Coronary artery (tissue), 2 donors: ENCODE results near the gene CDKN2AIP.
"Not testable (repeated sequence)": the region's sequence is repeated elsewhere in the genome, so short reads cannot be mapped to it uniquely, and the experiment has no call there.

Source experiments
- DNase-seq: peaks from one replicate; pipeline ENCODE4 v3.0.0-alpha.2; 2017; ENCODE audit warnings: low spot score
- H3K27ac ChIP-seq, 2 donors: fragments of 200-600 bp; sonication (generic); one replicate each; pipeline ENCODE4 v1.5.1; 2016 to 2019
- H3K4me3 ChIP-seq: fragments of 200-600 bp; sonication (generic); 2 replicates; pipeline ENCODE4 v1.5.1; 2016; ENCODE audit warnings: mild to moderate bottlenecking, moderate library complexity
- CTCF ChIP-seq: fragments of 200-600 bp; sonication (generic); IDR thresholded peaks from one replicate; pipeline ENCODE4 v1.5.1; 2019; ENCODE audit warnings: antibody characterized with exemption

The CDKN2AIP gene

DNA sequence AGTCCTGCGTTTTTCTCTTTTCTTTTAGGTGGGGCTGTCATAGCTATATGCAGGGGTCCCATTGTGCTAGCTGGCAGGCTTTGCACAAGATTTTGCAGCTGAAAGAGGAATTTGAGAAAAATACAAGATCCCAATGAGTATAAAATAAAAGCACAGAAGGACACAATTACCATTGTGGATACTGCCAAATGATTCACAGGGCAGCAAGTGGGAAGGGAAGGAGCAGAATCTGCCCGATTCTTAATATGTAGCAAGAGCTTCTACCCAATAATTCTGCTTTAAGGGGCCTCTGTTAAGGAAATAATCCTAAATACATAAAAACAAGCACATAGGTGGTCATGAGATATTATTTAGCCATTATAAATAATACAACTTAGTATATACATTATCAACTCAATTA lies 34.5 kb downstream of the CDKN2AIP start:
- TF ChIP-seq CTCF = no peak
- H3K27ac ChIP-seq = no peak overlapping the region
- DNase-seq = no peak
- H3K4me3 ChIP-seq = no peak overlapping the region

DNA sequence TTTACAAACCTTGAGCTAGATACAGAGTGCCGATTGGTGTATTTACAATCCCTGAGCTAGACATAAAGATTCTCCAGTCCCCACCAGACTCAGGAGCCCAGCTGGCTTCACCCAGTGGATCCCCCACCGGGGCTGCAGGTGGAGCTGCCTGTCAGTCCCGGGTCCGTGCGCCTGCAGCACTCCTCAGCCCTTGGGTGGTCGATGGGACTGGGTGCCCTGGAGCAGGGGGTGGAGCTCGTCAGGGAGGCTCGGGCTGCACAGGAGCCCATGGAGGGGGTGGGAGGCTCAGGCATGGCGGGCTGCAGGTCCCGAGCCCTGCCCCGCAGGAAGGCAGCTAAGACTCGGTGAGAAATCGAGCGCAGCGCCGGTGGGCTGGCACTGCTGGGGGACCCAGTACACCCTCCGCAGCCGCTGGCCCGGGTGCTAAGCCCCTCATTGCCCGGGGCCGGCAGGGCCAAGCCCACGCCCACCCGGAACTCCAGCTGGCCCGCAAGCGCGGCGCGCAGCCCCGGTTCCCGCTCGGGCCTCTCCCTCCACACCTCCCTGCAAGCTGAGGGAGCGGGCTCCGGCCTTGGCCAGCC lies 38.2 kb downstream of the CDKN2AIP start:
- H3K4me3 ChIP-seq, H3K27ac ChIP-seq, DNase-seq: not testable (repeated sequence)

DNA sequence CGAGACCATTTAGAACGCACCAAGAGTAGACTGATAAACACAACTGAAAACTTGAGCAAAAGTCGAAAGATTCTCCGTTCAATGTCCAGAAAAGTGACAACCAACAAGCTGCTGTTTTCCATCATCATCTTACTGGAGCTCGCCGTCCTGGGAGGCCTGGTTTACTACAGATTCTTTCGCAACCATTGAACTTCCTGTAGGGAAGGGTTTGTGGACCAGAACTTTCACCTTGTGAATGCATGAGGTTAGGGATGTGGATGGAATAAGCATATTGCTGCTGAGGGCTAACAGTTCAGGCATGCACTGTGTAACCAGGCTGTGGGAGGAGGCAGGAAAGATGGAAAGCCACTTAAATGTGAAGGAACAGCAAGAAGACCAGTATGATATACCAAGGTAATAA lies 39.6 kb downstream of the CDKN2AIP start:
- Histone ChIP-seq H3K27ac (no peak overlapping the region), H3K4me3 (no peak overlapping the region)
- DNase-seq = no peak
- TF ChIP-seq CTCF = no peak

DNA sequence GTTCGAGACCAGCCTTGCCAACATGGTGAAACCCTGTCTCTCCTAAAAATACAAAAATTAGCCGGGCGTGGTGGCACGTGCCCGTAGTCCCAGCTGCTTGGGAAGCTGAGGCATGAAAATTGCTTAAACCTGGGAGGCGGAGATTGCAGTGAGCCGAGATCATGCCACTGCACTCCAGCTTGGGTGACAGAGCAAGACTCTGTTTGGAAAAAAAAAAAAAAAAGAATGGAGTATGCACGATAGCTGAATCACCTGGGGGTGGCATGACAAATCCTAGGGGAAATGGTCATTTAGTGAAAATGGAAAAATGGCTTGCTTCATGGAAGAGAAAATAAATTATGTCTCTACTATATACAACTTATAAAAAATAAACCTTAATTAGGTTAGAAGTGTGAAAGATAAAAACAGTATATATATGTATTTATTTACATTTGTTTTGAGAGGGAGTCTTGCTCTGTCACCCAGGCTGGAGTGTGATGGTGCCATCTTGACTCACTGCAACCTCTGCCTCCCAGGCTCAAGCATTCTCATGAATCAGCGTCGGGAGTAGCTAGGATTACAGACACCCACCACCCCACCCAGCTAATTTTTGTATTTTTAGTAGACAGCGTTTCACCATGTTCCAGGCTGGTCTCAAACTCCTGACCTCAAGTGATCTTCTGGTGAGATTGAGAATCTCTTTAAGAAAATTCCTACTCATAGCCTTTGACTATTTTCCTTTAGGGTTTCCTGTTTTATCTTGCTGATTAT lies 41.1 kb downstream of the CDKN2AIP start:
- DNase-seq = no peak
- H3K27ac ChIP-seq = no peak overlapping the region
- TF ChIP-seq CTCF = no peak
- no peak overlapping the region for H3K4me3 ChIP-seq

- no peak for TF ChIP-seq CTCF
- no peak overlapping the region for H3K27ac ChIP-seq
Measured at GRCh38 chr4:183492791-183493222, 48.4 kb downstream of the CDKN2AIP start.

GRCh38 chr4:183493246-183493645 lies 48.8 kb downstream of the CDKN2AIP start:
- TF ChIP-seq CTCF = no peak
- Histone ChIP-seq H3K4me3 (no peak overlapping the region), H3K27ac (no peak overlapping the region)
- no peak for DNase-seq

More at GRCh38 chr4:183492791-183493222, 48.4 kb downstream of the CDKN2AIP start:
- H3K4me3 ChIP-seq = no peak overlapping the region
- no peak for DNase-seq

DNA sequence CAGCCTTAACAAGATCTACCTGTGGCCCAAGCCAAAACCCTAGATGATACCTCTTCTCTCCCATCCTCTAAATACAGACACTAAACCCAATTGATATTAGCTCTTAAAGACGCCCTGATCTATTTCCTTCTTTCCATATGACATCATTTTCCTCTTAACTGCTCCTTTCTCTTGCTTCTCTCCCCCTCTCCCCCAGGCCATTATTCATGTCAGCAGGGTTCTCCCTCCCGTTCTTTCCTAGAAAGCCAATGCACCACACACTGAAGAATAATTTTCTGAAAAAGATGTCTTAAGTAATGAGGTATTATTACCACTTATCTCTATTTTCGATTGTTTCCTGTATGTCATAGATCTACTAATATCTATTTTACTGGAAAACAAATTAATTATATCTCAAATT lies 50.7 kb downstream of the CDKN2AIP start:
- no peak for DNase-seq
- H3K4me3 ChIP-seq = no peak overlapping the region
- no peak for TF ChIP-seq CTCF
- H3K27ac ChIP-seq = no peak overlapping the region
